Adrenal gland (tissue), 12 donors: ENCODE results near the gene TMEM242. TPM values are rescaled to one million over a fixed set of nuclear protein-coding genes. Genes with fewer than 3 reads are reported as not detected.

ENCODE experiments used
- DNase-seq, 7 donors: peaks; one replicate each; pipeline ENCODE4 v3.0.0-alpha.2; 2019 to 2020
- H3K27ac ChIP-seq, 5 donors: fragments of 200-600 bp; sonication (generic) in 4 of 5; 1 replicate in 3 of 5; 2 replicates in 2 of 5; pipeline versions ENCODE4 v1.5.1 to v1.8.0; 2016 to 2020; ENCODE audit warnings: mild to moderate bottlenecking in 1 of 5
- H3K27me3 ChIP-seq: fragments of 200-600 bp; 2 replicates; pipeline ENCODE4 v1.8.0; 2021
- H3K36me3 ChIP-seq, 2 donors: fragments of 200-600 bp; replicated peaks in 1 of 2; 1 replicate in 1 of 2; 2 replicates in 1 of 2; pipeline versions ENCODE4 v1.5.1 to v1.8.0; 2018 to 2022
- H3K4me1 ChIP-seq, 2 donors: fragments of 200-600 bp; replicated peaks in 1 of 2; 1 replicate in 1 of 2; 2 replicates in 1 of 2; pipeline versions ENCODE4 v1.5.1 to v1.8.0; 2018 to 2021
- H3K4me3 ChIP-seq, 4 donors: fragments of 200-600 bp; sonication (generic) in 3 of 4; one replicate each; pipeline ENCODE4 v1.5.1; 2016 to 2018
- H3K9me3 ChIP-seq, 3 donors: fragments of 200-600 bp; sonication (generic) in 1 of 3; replicated peaks in 1 of 3; 1 replicate in 2 of 3; 2 replicates in 1 of 3; pipeline versions ENCODE4 v1.5.1 to v1.8.0; 2016 to 2021
- CTCF ChIP-seq, 6 experiments: fragments of 450-650 bp in 4 of 6; fragments of 200-600 bp in 2 of 6; sonication (generic) in 1 of 6; IDR thresholded peaks; 1 replicate in 5 of 6; 2 replicates in 1 of 6; pipeline versions ENCODE4 v1.5.1 to v1.8.0; 2016 to 2021; ENCODE audit warnings: antibody characterized with exemption in 6 of 6, mild to moderate bottlenecking in 2 of 6, moderate library complexity in 1 of 6
- POLR2A ChIP-seq, 2 donors: fragments of 450-650 bp; IDR thresholded peaks; one replicate each; pipeline ENCODE4 v1.6.1; 2017; ENCODE audit warnings: antibody characterized with exemption in 2 of 2, mild to moderate bottlenecking in 2 of 2, moderate library complexity in 1 of 2
- WGBS, 4 donors: extraction: QIAGEN DNeasy Blood & Tissue Kit in 2 of 4; methylation state at CpG; one replicate each; pipeline versions ENCODE4 v1.1.5 to v1.1.7; 2013 to 2017; 5-methylcytosine and 5-hydroxymethylcytosine counted together
- intact Hi-C, 2 donors: fragments of 100-400 bp; cut with DNase I; formaldehyde crosslinking; loops; one replicate each; pipeline versions ENCODE4 v1.14.1 to v1.15.0; 2022 to 2023
- polyA plus RNA-seq, 3 donors: library from polyadenylated mRNA; stranded (reverse); fragments of 200-250 nt in 2 of 3; fragments of 350-450 nt in 1 of 3; fragmentation: Illumina TruSeq in 1 of 3; extraction: RNeasy Lipid Tissue Mini Kit (QIAGEN cat#74804) in 1 of 3; gene quantifications; one replicate each; pipeline ENCODE4 v1.2.3, GENCODE V29; 2013 to 2014
- total RNA-seq, 9 donors: library from RNA; depleted of rRNA in 4 of 9; stranded (reverse); fragments of >200 nt in 4 of 9; fragments of 120-200 nt in 1 of 9; fragmentation: NEBNext Ultra II Directional in 1 of 9; extraction: Animal tissue kit (Norgen Biotek cat#: 25700) in 1 of 9; gene quantifications; one replicate each; pipeline versions ENCODE4 v1.1.0 to v1.2.4, GENCODE V29; 2013 to 2023
- donor health status: healthy with polysubstance abuse.
- donor health status: Bipolar disorder and iron deficiency.
- donor health status: DM: yes; HTN: yes; CAD: no.
- donor health status: DM: no; HTN: no; CAD: no.
- donor health status: DM: no; HTN: no; CAD: no.
- donor health status: DM: yes; HTN: yes; CAD: no.

Gene TMEM242
- total and polyA plus RNA-seq, 12 donors = 7.4 to 17.2 (median 12.5) TPM

- Histone ChIP-seq H3K9me3 (no peaks in the 10 kb centered on the region), H3K27ac (no peak overlapping the region), H3K4me3 (no peak overlapping the region), H3K4me1 (peaks cover 0 to 14% of the 10 kb centered on the region in 2 donors), H3K27me3 (no peaks in the 10 kb centered on the region), H3K36me3 (no peaks in the 10 kb centered on the region)
- TF ChIP-seq POLR2A (IDR thresholded peaks at IDR 0.05) (no peak), CTCF (IDR thresholded peaks at IDR 0.05) (no peak)
- WGBS, 4 donors = 74 to 90% (median 87%) methylated on average over 3 of the region's 3 CpGs
- peak in 2 of 7 donors; percentile 3 to 41 for DNase-seq
- intact Hi-C loops = loop anchor here in 1 of 2 donors (10.0 kb wide), 1 partner anchor 231 kb away; no protein-coding TSS in a partner anchor
Observed at GRCh38 chr6:157276134-157276532, 47.2 kb downstream of the TMEM242 start.

- H3K27me3 ChIP-seq = no peaks in the 10 kb centered on the region
- peak in 1 of 2 donors; percentile 33 for TF ChIP-seq POLR2A (IDR thresholded peaks at IDR 0.05)
- peak in 3 of 6 experiments; percentile 90 to 97 (median 97) for TF ChIP-seq CTCF (IDR thresholded peaks at IDR 0.05)
- peak overlapping the region in 4 of 5 donors; percentile 62 to 92 (median 76) for H3K27ac ChIP-seq
- H3K4me3 ChIP-seq = peak overlapping the region in 3 of 4 donors; percentile 10 to 81 (median 49)
- intact Hi-C loops = loop anchor here (5.0 to 10.0 kb wide), 3 partner anchors 37 to 230 kb away; no protein-coding TSS in a partner anchor
- DNase-seq = peak; percentile 69 to 91 (median 84)
- WGBS, 4 donors = 0 to 1% (median 1%) methylated on average over 11 to 93 of the region's 93 CpGs
- no peaks in the 10 kb centered on the region for H3K36me3 ChIP-seq
- no peaks in the 10 kb centered on the region for H3K9me3 ChIP-seq
- peaks cover 0 to 14% of the 10 kb centered on the region in 2 donors for H3K4me1 ChIP-seq
Observed at GRCh38 chr6:157274471-157275226, 48.7 kb downstream of the TMEM242 start.

- TF ChIP-seq POLR2A (IDR thresholded peaks at IDR 0.05) = no peak
- TF ChIP-seq CTCF (IDR thresholded peaks at IDR 0.05) = no peak
- DNase-seq = peak in 5 of 7 donors; percentile 40 to 68 (median 48)
- 11 to 24% (median 15%) methylated on average over 21 to 30 of the region's 30 CpGs for WGBS, 4 donors
- Histone ChIP-seq H3K4me3 (peak overlapping the region in 3 of 4 donors; percentile 10 to 81 (median 49)), H3K27ac (peak overlapping the region in 4 of 5 donors; percentile 62 to 92 (median 76)), H3K4me1 (peaks cover 0 to 18% of the 10 kb centered on the region in 2 donors), H3K9me3 (no peaks in the 10 kb centered on the region), H3K27me3 (no peaks in the 10 kb centered on the region), H3K36me3 (no peaks in the 10 kb centered on the region)
- intact Hi-C loops = loop anchor here (5.0 to 10.0 kb wide), 3 partner anchors 37 to 229 kb away; no protein-coding TSS in a partner anchor
Observed at GRCh38 chr6:157273756-157274470, 49.4 kb downstream of the TMEM242 start.
